HCEC 1CT (cell line): ENCODE measurements around the gene MDM2.

ENCODE experiments used
- DNase-seq: peaks from one replicate; pipeline ENCODE4 v3.0.0-alpha.2; 2017

The MDM2 gene

DNA sequence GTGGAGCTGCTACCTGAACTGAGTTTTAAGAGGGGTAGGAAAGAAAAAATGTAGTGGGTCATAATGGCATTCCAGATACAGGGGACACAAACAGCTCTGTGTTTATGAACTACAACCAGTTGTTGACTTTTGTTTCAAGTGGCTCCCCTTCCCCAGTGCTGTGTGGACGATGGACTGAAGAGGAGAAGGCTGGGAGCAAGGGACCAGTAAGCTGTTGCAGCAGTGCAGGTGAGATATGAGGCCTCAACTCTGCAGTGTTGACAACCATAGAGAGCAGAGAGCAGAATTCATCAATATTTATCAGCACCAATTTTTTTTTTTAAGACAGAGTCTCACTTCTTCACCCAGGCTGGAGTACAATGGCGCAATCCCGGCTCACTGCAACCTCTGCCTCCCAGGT is 46.6 kb downstream of the MDM2 start:
- DNase-seq = no peak

- DNase-seq = no peak
Measured at GRCh38 chr12:68855111-68855510, 47.1 kb downstream of the MDM2 start.

- no peak for DNase-seq
Measured at GRCh38 chr12:68855771-68856170, 47.8 kb downstream of the MDM2 start.

DNA sequence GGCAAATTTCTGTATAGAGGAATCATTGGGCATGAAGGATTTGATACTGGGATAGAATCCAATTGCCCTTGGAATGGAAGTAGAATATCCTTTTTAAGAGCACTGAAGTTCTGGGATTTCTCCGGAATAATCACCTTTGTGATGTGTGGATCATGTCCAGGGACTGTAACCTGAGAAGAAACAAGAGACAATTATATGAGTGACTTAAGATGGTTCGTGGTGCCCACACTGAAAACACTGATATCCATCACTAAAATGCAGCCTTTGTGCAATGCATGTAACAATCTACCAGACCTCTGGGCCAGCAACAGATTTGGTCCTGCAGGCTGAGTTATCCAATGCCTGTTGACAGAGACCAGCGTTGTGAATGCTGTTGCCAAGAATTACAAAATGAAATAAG is 48.5 kb downstream of the MDM2 start:
- no peak for DNase-seq

- no peak for DNase-seq
Measured at GRCh38 chr12:68861890-68862289, 53.9 kb downstream of the MDM2 start.

GRCh38 chr12:68863109-68863770 is 55.3 kb downstream of the MDM2 start:
- DNase-seq = no peak

GRCh38 chr12:68863886-68864454 is 56.0 kb downstream of the MDM2 start:
- peak; percentile 53 for DNase-seq

DNA sequence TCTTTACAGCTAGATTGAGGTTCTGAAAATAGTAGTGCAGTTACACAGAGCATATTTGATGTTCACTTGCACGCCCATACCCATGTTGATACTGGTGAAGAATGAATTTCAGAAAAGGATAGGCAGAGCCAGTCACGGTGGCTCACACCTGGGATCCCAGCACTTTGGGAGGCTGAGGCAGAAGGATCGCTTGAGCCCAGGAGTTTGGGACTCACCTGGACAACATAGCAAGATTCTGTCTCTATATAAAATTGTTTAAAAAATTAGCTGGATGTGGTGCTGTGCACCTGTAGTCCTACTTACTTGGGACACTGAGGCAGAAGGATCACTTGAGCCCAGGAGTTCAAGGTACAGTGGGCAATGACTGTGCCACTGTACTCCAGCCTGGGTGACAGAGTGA is 56.6 kb downstream of the MDM2 start:
- no peak for DNase-seq

DNA sequence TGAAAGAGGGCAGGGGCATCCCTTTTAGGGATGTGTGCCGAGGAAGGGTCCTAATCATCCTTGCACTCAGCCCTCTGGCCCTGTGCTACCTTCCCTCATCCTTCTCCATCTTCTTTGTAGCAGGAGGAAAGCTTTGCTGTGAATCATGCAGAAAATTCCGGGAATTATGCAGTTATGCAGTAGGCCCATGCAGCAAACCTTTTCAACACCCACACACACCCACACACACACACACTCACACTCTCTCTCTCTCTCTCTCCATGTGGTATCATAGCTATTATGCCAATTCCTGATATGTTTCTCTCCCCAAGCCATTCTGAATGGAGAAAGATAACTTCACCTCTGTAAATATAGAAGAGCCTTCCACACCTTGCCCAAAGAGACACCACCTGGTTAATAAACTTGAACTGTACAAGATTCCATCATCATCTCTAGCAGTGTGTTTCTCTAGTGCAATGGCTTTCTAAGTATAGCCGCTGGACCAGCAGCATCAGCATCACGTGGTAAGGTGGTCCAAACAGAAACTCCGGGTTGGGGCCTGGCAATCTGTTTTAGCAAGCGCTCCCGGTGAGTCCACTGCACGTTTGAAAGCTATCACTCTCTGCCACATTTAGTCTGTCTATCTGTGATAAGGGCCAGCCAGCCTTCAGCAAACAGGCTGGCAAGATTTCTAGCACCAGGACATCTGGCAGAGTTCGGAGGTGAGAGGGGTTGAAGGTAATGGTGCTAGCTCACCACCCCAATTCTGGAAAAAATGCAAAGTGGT is 57.6 kb downstream of the MDM2 start:
- no peak for DNase-seq

- DNase-seq = no peak
Measured at GRCh38 chr12:68866950-68867349, 59.0 kb downstream of the MDM2 start.

DNA sequence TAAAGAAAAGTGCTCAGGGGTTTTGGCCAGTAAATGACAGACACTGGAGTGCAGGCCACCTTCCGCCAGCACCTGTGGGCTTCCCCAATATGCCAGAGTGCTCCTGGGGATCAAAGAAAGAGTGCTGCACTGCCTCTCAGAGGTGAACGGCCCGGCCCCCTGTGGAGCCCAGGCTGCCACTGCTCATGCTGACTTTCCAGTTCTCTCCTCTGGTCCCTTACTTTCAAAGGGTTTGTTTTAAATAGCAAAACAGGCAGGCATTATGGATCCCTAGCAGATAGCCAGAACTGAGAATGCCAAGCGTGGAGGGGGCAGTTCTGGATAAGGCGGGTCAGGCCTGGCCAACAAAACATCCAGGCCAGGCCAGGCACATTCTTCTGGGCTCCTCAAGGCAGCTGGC is 59.6 kb downstream of the MDM2 start:
- DNase-seq = no peak

GRCh38 chr12:68868043-68868790 is 60.2 kb downstream of the MDM2 start:
- no peak for DNase-seq

- DNase-seq = no peak
Measured at GRCh38 chr12:68870011-68870410, 62.0 kb downstream of the MDM2 start.

DNA sequence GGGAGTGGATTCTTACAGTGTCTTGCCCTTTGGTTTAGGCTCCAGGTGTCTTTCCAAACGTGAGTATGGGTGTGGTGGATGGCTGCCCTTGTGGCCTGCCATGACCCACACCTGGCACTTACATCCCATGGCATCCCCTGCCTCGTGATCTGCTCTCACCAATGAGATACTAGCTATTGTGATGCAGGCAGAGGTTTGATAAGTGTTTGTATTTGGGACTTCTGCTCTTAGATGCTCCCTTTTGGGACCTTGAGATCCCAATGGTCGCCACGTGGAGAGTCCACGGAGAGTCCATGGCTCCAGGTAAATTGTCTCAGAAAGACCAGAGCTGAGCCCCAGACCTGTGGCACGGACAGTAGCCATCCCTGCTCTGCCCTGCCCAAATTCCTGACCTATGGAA is 62.5 kb downstream of the MDM2 start:
- no peak for DNase-seq

DNA sequence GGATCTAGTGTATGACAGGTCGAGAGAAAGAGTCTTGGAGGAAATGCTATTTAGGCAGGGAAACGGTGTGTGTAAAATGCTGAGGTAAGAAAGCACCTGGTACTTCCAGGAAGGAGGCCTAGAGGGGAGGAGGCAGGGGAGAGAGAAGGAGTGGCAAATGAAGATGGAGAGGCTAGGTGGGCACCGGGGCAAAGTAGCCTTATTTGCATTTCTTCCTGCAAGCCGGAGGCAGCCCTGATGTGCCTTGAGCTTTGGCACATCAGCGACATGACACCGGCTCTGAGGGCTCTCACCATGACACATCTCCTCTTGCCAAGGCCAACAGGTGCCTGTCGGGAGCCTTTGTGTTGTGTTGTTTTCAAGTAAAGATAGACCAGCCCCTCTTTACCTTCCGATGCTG is 63.4 kb downstream of the MDM2 start:
- DNase-seq = no peak

DNA sequence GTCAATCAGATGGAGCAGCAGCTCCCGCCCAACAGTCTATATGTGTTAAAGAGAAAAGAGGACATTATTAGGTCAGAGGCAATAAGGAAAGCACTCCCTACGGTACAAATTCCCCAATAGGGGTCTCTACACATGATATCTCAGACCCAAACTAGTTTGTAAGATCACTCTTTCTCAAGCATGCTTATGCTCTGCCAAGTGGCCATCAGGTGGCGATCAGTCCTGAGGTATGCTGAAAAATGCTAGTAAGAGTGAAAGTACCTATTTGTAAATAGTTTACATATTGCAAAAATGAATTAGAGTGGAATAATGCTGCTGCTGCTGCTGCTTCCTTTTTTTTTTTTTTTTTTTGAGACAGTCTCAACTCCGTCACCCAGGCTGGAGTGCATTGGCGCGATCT is 63.9 kb downstream of the MDM2 start:
- DNase-seq = peak; percentile 34

DNA sequence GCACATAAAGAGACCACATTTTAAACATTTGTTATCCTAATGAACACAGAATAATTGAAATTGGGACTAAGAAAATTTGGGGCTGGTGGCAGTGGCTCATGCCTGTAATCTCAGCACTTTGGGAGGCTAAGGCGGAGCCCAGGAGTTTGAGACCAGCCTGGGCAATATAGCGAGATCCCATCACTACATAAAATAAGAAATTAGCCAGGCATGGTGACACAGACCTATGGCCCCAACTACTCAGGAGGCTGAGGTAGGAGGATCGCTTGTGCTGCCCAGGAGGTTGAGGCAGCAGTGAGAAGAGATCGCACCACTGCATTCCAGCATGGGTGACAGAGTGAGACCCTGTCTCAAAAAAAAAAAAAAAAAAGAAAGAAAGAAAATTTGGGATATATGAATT is 65.3 kb downstream of the MDM2 start:
- DNase-seq = no peak

DNA sequence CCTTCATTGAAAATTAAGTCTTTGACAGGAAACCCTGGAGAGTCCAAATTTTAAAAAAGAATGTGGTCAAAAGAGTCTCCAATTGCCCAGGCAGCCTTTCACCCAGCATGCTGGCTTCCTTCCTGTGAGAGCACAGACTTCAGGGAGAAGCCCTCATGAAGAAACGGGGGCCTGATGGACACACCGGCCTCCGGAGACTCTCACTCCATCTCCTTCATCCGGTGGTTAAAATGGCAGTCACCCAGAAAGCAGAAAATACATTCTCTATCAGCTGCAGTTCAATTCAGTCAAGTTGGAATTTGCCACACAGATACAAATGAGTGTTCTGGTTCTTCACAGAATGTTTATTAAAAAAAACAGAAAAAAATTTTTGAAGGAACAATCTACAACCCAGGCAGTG is 68.5 kb downstream of the MDM2 start:
- no peak for DNase-seq

DNA sequence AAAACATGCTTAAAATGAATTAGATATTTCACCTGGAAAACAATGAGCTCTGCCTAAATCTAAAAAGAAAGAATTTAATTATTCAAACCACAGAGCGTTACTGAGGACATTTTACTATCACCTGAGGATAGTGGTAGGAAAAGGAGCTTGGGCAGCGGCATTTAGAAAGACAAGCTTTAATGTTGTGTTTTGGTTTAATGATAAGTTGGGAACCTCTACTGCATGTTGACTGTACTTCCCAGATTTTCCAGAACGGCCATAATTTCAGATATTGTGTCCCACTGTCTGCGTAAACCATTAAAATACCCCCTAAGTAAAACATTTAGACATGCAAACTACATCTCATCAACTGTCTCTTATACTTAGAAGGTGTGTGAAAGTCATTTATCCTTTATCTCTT is 69.6 kb downstream of the MDM2 start:
- DNase-seq = no peak

- no peak for DNase-seq
Measured at GRCh38 chr12:68878283-68878682, 70.3 kb downstream of the MDM2 start.

GRCh38 chr12:68878846-68879245 is 70.9 kb downstream of the MDM2 start:
- DNase-seq = no peak

GRCh38 chr12:68880660-68881325 is 72.8 kb downstream of the MDM2 start:
- DNase-seq = no peak
